Choroid plexus epithelial cell (primary cell): ENCODE measurements around the gene AKR1B15.
"Not testable (repeated sequence)": the region's sequence is repeated elsewhere in the genome, so short reads cannot be mapped to it uniquely, and the experiment has no call there.

Experiments
- DNase-seq: peaks from one replicate; pipeline ENCODE4 v3.0.0-alpha.2; 2010; ENCODE audit warnings: low read depth
- H3K4me3 ChIP-seq: 2 replicates; pipeline ENCODE4 v1.5.1; 2011; ENCODE audit warnings: low read depth, mild to moderate bottlenecking, control low read depth, low read length, moderate library complexity
- CTCF ChIP-seq: conservative IDR thresholded peaks from 2 replicates; pipeline ENCODE4 v1.5.1; 2011; ENCODE audit warnings: low read depth, mild to moderate bottlenecking, control low read depth, inconsistent platforms, low read length, moderate library complexity

The AKR1B15 gene

GRCh38 chr7:134539380-134540004 is 9.4 kb upstream of the AKR1B15 start:
- no peak overlapping the region for H3K4me3 ChIP-seq
- no peak for DNase-seq
- no peak for TF ChIP-seq CTCF

GRCh38 chr7:134541501-134542194 is 7.3 kb upstream of the AKR1B15 start:
- DNase-seq, H3K4me3 ChIP-seq: not testable (repeated sequence)

GRCh38 chr7:134542195-134542771 is 6.6 kb upstream of the AKR1B15 start:
- TF ChIP-seq CTCF: no peak
- H3K4me3 ChIP-seq: no peak overlapping the region
- no peak for DNase-seq

- no peak for TF ChIP-seq CTCF
- no peak overlapping the region for H3K4me3 ChIP-seq
- no peak for DNase-seq
These were observed 3.5 kb upstream of the AKR1B15 start for GRCh38 chr7:134545380-134545779.

- H3K4me3 ChIP-seq: no peak overlapping the region
- no peak for TF ChIP-seq CTCF
- no peak for DNase-seq
These were observed 3.0 kb upstream of the AKR1B15 start for GRCh38 chr7:134545918-134546317.

- H3K4me3 ChIP-seq: no peak overlapping the region
- no peak for DNase-seq
- no peak for TF ChIP-seq CTCF
These were observed 2.0 kb upstream of the AKR1B15 start for GRCh38 chr7:134546955-134547354.

- peak overlapping the region; percentile 56 for H3K4me3 ChIP-seq
- peak; percentile 78 for DNase-seq
- peak; percentile 96 for TF ChIP-seq CTCF
These were observed 1.4 kb upstream of the AKR1B15 start for GRCh38 chr7:134547397-134548054.
